HG03066 (cell line): Measurements from ENCODE around the gene LSS.
"Not testable (repeated sequence)": the region's sequence is repeated elsewhere in the genome, so short reads cannot be mapped to it uniquely, and the experiment has no call there.

Experiments
- ATAC-seq: cut with Tn5 transposase; IDR thresholded peaks from one replicate; pipeline ENCODE4 v1.9.1; 2021; ENCODE audit warnings: low read depth; ENCODE audit not compliant: unreplicated experiment

Gene LSS

GRCh38 chr21:46206163-46207005 lies 22.2 kb downstream of the LSS start:
- no peak for ATAC-seq

- ATAC-seq = no peak
Observed at GRCh38 chr21:46205766-46206162, 22.8 kb downstream of the LSS start.

GRCh38 chr21:46205166-46205565 lies 23.4 kb downstream of the LSS start:
- no peak for ATAC-seq

- no peak for ATAC-seq
Observed at GRCh38 chr21:46203203-46203600, 25.4 kb downstream of the LSS start.

DNA sequence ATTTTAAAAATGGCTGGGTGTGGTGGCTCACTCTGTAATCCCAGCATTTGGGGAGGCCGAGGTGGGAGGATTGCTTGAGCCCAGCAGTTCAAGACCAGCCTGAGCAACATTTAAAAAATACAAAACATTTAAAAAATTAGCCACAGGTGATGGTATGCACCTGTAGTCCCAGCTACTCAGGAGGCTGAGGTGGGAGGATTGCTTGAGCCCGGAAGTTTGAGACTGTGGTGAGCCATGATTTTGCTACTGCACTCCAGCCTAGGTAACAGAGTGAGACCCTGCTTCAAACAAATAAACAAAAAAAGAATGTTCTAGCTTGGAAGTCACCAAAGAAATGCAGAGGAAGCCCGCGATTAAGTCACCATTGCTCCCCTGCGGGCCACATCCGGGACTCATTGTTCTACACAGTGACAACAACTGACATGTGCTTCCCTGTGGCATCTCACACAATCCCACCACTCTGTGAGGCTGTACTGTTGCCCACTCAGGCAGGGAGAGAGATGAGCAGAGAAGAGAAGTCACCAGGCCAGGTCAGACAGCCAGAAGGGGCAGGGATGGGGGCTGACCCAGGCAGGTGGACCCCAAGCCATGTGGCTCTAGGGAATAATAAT lies 25.9 kb downstream of the LSS start:
- no peak for ATAC-seq

DNA sequence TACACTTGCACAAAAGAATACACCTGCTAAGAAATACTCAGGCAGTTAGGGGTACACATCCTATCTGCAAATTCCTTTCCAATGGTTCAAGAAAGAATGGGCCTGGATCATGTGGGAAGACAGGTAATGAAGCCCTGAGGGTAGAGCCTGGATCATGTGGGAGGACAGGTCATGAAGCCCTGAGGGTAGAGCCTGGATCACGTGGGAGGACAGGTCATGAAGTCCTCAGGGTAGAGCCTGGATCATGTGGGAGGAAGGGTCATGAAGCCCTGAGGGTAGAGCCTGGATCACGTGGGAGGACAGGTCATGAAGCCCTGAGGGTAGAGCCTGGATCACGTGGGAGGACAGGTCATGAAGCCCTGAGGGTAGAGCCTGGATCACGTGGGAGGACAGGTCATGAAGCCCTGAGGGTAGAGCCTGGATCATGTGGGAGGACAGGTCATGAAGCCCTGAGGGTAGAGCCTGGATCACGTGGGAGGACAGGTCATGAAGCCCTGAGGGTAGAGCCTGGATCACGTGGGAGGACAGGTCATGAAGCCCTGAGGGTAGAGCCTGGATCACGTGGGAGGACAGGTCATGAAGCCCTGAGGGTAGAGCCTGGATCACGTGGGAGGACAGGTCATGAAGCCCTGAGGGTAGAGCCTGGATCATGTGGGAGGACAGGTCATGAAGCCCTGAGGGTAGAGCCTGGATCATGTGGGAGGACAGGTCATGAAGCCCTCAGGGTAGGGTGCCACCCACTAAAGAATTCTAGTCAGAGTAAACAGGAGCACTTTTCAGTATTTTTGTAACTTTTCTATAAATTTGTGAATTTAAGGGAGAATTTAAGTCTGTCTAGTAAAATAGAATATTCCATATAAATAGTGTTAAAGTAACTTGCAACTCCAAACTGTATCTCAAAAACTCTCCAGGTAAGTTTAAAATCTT lies 27.4 kb downstream of the LSS start:
- not testable (repeated sequence) for ATAC-seq

DNA sequence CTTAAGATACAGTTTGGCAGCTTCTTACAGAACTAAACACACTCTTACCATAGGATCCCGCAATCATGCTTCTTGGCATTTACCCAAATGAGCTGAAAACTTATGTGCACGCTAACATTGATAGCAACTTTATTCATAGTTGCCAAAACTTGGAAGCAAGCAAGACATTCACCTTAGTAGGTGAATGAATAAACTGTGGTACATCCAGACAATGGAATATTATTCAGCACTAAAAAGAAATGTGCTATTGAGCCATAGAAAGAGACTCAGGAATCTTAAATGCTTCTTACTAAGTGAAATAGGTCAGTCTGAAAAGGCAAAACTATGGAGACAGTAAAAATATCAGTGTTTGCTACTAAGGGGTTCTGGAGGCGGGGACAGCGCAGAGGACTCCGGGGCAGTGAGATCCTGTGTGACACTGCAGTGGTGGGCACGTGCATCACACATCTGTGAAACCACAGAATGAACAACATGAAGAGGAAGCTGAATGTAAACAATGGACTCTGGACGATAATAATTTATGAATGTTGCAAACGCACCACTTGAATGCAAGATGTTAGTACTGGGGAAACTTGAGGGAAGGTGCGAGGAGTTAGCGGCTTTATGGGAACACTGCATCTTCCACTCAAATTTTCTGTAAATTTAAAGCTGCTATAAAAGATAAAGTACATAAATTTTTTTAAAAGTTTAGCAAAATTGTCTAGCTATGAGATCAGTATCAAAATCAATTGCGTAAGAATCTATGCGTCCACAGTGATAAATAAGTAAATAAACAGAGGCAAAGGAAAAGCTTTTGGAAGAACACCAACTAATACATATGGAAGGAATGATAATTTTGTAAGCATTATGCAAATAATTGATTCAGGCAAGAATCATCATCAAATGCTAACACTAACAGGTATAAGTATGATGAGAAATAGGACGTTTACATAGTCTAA lies 28.9 kb downstream of the LSS start:
- ATAC-seq = no peak

DNA sequence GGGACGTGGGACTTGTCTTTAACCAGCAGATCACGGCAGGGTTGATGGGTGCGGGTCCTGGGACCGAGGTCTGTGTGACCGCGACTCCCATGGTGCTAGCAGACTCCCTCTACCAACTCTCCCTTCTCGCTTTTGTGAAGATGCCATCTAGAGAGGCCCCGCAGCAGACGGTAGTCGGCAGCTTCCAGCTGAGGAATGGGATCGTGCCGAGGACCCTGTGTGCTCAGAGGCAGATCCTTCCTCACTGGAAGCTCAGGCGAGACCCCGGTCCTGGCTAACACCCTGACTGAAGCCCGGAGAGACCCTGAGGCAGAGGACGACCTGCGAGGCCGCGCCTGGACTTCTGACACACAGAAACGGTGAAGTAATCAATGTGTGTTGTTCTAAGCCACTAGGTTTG lies 31.8 kb downstream of the LSS start:
- no peak for ATAC-seq

DNA sequence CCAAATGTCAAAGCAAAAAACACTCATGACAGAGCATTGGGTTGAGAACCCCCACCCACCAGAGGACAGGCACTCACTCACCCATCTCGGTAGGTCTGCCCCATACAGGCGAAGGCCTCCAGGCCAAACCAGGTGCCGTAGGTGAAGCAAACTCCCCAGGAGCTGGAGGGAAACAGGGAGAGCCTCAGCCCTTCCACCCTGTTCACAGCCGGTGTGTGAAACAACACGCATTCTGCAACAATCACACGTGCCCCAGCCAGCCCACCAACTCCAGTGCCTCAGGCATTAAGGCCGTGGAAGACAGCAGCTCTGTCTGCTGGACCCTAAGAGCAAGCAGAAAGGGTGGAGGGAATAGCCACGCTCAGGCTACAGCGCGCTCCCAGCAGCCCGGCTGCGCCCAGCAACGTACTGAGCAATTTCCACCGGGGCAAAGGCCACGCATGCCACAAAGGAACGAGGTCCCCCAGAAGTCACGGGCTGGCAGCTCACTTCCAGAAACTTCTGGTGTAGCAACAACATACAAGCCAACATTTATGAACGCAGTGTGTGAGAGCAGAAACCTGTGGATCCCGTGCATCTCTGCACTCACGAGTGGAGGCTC lies 32.9 kb downstream of the LSS start:
- no peak for ATAC-seq

DNA sequence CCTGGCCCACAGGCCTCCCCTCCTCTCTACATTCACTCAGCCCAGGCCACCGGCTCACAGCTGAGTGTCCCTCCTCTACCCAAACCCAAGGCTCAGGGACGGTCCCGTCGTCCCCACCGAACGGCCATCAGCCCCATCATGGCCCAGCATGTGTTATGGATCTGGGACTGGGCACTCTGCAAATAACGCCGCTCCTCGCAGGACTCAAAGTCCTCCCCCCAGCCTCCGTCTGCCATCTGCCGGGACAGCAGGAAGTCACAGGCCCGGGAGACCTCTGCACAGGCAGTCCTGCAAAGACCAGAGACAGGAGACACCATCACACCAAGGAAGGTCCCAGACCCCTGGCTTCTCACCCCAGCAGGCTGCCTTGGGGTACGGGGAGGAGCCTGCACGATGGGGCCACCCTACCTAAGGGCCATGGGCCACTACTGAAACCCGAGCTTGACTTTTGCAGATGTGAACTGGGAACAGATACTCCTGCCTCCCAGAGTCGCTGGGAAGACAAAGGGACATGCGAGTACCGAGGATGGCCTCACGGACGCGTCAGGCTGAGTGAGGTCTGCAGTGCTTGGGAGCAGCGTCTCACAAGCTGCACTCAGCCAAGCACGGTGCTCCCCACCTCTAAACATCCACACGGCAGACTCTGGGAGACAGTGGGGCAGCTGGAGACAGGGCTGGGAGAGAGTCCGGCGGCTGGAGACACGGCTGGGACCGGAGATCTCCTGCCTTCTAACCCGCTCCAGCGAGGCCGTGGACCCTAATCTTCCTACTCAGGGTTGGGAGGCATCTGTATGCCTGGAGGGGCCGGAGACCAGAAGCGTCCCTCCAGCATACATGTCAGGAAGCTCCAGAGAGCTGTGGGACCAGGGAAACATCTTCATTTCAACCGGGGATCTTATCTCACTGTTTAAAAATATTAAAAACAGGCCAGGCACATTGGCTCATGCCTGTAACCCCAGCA lies 33.9 kb downstream of the LSS start:
- ATAC-seq = no peak

- no peak for ATAC-seq
Observed at GRCh38 chr21:46193829-46194373, 34.7 kb downstream of the LSS start.

- no peak for ATAC-seq
Observed at GRCh38 chr21:46191686-46192575, 36.6 kb downstream of the LSS start.

GRCh38 chr21:46191257-46191685 lies 37.3 kb downstream of the LSS start:
- no peak for ATAC-seq

DNA sequence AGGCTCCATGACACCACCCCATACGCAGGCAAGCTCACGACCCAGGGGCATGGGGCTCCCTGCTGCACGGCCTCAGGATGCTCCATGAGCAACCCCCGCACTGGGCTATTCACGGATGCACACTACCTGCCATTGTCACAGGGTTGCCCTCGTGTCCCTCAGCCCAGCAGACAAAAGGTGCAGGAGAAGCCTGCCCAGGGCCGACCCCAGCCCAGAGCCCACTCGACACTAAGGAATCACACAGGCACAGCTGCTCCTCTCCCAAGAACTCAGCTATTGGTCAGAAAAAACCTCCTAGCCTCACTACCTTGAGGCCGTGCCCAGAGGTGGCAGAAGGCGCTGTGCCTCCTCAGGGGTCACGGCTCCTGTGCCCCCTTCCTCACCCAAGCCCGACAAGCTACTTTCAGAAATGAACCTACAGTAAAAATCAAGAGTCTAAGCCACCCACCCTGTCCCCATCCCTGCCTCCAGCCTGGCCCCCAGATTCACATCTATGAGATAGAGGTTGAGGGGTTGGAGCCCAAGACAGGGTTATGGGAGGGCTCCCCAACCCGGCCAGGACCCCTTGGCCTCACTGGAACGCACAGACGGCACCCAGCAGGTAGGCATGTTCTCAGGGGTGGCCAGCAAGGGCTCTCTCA lies 38.0 kb downstream of the LSS start:
- ATAC-seq = no peak

DNA sequence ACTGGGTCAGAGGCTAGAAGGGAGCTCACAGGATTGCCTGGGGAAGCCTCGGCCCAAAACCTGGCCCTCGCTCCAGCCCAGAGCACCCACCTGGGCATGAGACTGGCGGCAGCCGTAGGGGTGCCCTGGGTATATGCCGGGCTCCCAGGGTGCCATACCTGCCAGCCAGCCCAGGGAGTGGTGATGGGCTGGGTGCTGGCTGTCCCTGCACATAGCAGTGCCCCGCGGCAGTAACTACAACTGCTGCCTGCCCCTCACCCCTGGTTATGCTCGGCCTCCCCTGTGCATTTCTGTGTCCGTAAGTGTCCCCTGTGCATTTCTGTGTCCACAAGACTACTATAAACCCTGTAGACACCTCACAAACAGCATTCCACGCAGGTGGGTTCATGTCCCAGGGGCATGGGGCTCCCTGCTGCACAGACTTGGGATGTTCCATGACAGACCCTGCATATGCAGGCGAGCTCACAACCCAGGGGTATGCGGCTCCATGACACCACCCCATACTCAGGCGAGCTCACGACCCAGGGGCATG lies 38.5 kb downstream of the LSS start:
- no peak for ATAC-seq

GRCh38 chr21:46189213-46189958 lies 39.2 kb downstream of the LSS start:
- no peak for ATAC-seq
